Measurements from ENCODE around the gene LRRC61. TPM values are rescaled to one million over a fixed set of nuclear protein-coding genes. Genes with fewer than 3 reads are reported as not detected.

LRRC61 gene
- total and polyA plus RNA-seq, 2 of the 13 experiments (the other 11 are each of a cell fraction or from before 2014, with no cell fraction given), result 33.0 to 34.8 TPM

DNA sequence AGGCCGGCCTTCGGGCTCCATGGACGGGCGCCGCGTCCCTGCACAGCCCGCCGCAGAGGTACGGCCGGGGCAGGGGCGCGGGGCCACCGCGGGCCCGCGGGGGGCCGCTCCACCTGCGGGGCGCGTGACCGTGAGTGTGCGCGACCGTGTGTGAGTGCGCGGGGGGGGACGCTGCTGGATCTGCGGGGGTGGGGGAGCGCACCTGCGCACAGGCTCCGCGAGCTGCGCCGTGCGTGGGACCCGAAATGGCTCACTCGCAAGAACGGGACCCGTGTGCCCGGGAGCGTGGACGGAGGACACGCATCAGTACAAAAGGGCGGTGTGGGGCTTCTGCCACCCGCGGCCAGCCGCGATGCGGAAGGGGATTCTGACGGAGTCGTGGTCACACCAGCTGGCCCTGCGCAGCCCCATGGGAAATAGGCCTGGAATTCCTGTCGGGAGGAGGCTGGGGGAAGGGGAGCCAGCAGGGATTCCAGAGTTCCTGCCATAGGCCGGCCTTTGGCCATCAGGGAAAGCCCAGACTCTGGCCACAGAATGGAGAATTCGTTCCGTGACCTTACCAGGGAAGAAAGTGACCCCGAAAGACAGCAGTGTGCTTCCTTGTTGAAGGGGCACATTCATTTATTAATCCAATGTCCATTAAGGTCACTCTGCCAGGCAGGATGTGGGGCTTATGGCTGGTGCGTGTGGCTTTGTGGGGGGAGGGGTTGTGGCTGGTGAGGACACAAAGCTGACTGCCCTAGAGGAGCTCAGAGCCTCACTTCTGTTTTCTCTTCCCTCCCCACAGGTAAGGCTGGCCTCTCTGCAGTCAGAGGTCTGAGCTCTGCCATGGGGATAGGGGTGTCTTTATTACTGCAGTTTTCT lies 46.0 kb downstream of the LRRC61 start (continued):
- no peak; the same call in 1 of the 2 replicates for TF ChIP-seq ZNF616 (CRISPR knock-in tag; IDR thresholded peaks at IDR 0.05; ENCODE audit: low read depth)
- no peak for TF ChIP-seq CREB1 (IDR thresholded peaks at IDR 0.05)
- no peak for TF ChIP-seq CREB1 (CRISPR knock-in tag; IDR thresholded peaks at IDR 0.05)
- no peak for TF ChIP-seq PAF1 (CRISPR knock-in tag; IDR thresholded peaks at IDR 0.05)
- TF ChIP-seq RXRA (CRISPR knock-in tag; IDR thresholded peaks at IDR 0.05), result peak; percentile 34; the same call in 1 of the 2 replicates
- peak; percentile 13; the same call in 1 of the 2 replicates for TF ChIP-seq KDM3A (CRISPR knock-in tag; IDR thresholded peaks at IDR 0.05; ENCODE audit: low read depth)
- TF ChIP-seq, protein P1, sequence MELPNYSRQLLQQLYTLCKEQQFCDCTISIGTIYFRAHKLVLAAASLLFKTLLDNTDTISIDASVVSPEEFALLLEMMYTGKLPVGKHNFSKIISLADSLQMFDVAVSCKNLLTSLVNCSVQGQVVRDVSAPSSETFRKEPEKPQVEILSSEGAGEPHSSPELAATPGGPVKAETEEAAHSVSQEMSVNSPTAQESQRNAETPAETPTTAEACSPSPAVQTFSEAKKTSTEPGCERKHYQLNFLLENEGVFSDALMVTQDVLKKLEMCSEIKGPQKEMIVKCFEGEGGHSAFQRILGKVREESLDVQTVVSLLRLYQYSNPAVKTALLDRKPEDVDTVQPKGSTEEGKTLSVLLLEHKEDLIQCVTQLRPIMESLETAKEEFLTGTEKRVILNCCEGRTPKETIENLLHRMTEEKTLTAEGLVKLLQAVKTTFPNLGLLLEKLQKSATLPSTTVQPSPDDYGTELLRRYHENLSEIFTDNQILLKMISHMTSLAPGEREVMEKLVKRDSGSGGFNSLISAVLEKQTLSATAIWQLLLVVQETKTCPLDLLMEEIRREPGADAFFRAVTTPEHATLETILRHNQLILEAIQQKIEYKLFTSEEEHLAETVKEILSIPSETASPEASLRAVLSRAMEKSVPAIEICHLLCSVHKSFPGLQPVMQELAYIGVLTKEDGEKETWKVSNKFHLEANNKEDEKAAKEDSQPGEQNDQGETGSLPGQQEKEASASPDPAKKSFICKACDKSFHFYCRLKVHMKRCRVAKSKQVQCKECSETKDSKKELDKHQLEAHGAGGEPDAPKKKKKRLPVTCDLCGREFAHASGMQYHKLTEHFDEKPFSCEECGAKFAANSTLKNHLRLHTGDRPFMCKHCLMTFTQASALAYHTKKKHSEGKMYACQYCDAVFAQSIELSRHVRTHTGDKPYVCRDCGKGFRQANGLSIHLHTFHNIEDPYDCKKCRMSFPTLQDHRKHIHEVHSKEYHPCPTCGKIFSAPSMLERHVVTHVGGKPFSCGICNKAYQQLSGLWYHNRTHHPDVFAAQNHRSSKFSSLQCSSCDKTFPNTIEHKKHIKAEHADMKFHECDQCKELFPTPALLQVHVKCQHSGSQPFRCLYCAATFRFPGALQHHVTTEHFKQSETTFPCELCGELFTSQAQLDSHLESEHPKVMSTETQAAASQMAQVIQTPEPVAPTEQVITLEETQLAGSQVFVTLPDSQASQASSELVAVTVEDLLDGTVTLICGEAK (IDR thresholded peaks at IDR 0.05), result no peak
- TF ChIP-seq, protein P1 (CRISPR knock-in tag; IDR thresholded peaks at IDR 0.05), result no peak
- TF ChIP-seq ZNF337 (CRISPR knock-in tag; IDR thresholded peaks at IDR 0.05; ENCODE audit: borderline replicate concordance, low read depth), result no peak
- no peak for TF ChIP-seq CSRNP1 (CRISPR knock-in tag; IDR thresholded peaks at IDR 0.05)
- TF ChIP-seq SP140L (CRISPR knock-in tag; IDR thresholded peaks at IDR 0.05; ENCODE audit: borderline replicate concordance), result no peak
- 0 out of 2 replicates have a peak, but pooled peaks have one; percentile 37 for TF ChIP-seq NR2F6 (IDR thresholded peaks at IDR 0.05)
- TF ChIP-seq NR2F6 (CRISPR knock-in tag; IDR thresholded peaks at IDR 0.05), result no peak
- no peak for TF ChIP-seq DPF2 (CRISPR knock-in tag; IDR thresholded peaks at IDR 0.05; ENCODE audit: borderline replicate concordance, low read depth)
- TF ChIP-seq KLF6 (CRISPR knock-in tag; IDR thresholded peaks at IDR 0.05), result no peak
- peak; percentile 81 for TF ChIP-seq ZNF143 (CRISPR knock-in tag; IDR thresholded peaks at IDR 0.05)
- TF ChIP-seq, protein P2, sequence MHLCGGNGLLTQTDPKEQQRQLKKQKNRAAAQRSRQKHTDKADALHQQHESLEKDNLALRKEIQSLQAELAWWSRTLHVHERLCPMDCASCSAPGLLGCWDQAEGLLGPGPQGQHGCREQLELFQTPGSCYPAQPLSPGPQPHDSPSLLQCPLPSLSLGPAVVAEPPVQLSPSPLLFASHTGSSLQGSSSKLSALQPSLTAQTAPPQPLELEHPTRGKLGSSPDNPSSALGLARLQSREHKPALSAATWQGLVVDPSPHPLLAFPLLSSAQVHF (CRISPR knock-in tag; IDR thresholded peaks at IDR 0.05), result no peak
- TF ChIP-seq TCF12 (IDR thresholded peaks at IDR 0.05), result no peak
- TF ChIP-seq TCF12 (CRISPR knock-in tag; IDR thresholded peaks at IDR 0.05), result no peak
- TF ChIP-seq XRCC5 (optimal IDR thresholded peaks at IDR 0.05; ENCODE audit: low read length), result no peak
- 0 out of 2 replicates have a peak, but pooled peaks have one; percentile 16 for TF ChIP-seq DR1 (CRISPR knock-in tag; IDR thresholded peaks at IDR 0.05)

Data from HepG2 (cell line).